Activated naive CD4-positive, alpha-beta T cell treated with anti-CD3 and anti-CD28 coated beads, Interleukin-2, amount 50 U/mL, for 24 hours (primary cell): ENCODE measurements around the gene MYH10.
A peak's percentile ranks its signal among the peaks of the same experiment; 100 is the strongest.

Experiments used
- H3K27ac Mint-ChIP-seq: one replicate; pipeline ENCODE4 v1.8.0; 2021; ENCODE audit warnings: mild to moderate bottlenecking, mixed read lengths
- H3K27me3 Mint-ChIP-seq: one replicate; pipeline ENCODE4 v1.8.0; 2021; ENCODE audit warnings: mixed read lengths
- H3K36me3 Mint-ChIP-seq: one replicate; pipeline ENCODE4 v1.8.0; 2021; ENCODE audit warnings: mixed read lengths
- H3K4me1 Mint-ChIP-seq: one replicate; pipeline ENCODE4 v1.8.0; 2021; ENCODE audit warnings: mixed read lengths
- H3K4me3 Mint-ChIP-seq: one replicate; pipeline ENCODE4 v1.8.0; 2021; ENCODE audit warnings: mild to moderate bottlenecking, mixed read lengths
- H3K9me3 Mint-ChIP-seq: one replicate; pipeline ENCODE4 v1.8.0; 2021; ENCODE audit warnings: mixed read lengths

MYH10 gene

GRCh38 chr17:8504460-8505207, 125.9 kb downstream of the MYH10 start:
- peaks cover 9% of the 10 kb centered on the region for H3K36me3 Mint-ChIP-seq
- no peak overlapping the region for H3K27ac Mint-ChIP-seq
- no peak overlapping the region for H3K4me3 Mint-ChIP-seq
- no peaks in the 10 kb centered on the region for H3K27me3 Mint-ChIP-seq
- no peaks in the 10 kb centered on the region for H3K4me1 Mint-ChIP-seq
- no peaks in the 10 kb centered on the region for H3K9me3 Mint-ChIP-seq

- H3K36me3 Mint-ChIP-seq = peaks cover 6% of the 10 kb centered on the region
- H3K27ac Mint-ChIP-seq = no peak overlapping the region
- H3K4me3 Mint-ChIP-seq = no peak overlapping the region
- no peaks in the 10 kb centered on the region for H3K9me3 Mint-ChIP-seq
- no peaks in the 10 kb centered on the region for H3K27me3 Mint-ChIP-seq
- H3K4me1 Mint-ChIP-seq = no peaks in the 10 kb centered on the region
Measured at GRCh38 chr17:8503807-8504206, 126.7 kb downstream of the MYH10 start.

GRCh38 chr17:8503368-8503767, 127.2 kb downstream of the MYH10 start:
- peaks cover 4% of the 10 kb centered on the region for H3K36me3 Mint-ChIP-seq
- H3K4me1 Mint-ChIP-seq = no peaks in the 10 kb centered on the region
- H3K27ac Mint-ChIP-seq = no peak overlapping the region
- H3K4me3 Mint-ChIP-seq = no peak overlapping the region
- no peaks in the 10 kb centered on the region for H3K27me3 Mint-ChIP-seq
- H3K9me3 Mint-ChIP-seq = no peaks in the 10 kb centered on the region

- Mint-ChIP-seq H3K36me3 (peaks cover under 1% of the 10 kb centered on the region), H3K9me3 (no peaks in the 10 kb centered on the region), H3K4me3 (no peak overlapping the region), H3K4me1 (no peaks in the 10 kb centered on the region), H3K27ac (no peak overlapping the region), H3K27me3 (no peaks in the 10 kb centered on the region)
Measured at GRCh38 chr17:8502126-8502525, 128.4 kb downstream of the MYH10 start.

- H3K4me3 Mint-ChIP-seq = no peak overlapping the region
- H3K9me3 Mint-ChIP-seq = no peaks in the 10 kb centered on the region
- H3K27ac Mint-ChIP-seq = no peak overlapping the region
- no peaks in the 10 kb centered on the region for H3K4me1 Mint-ChIP-seq
- H3K27me3 Mint-ChIP-seq = no peaks in the 10 kb centered on the region
- no peaks in the 10 kb centered on the region for H3K36me3 Mint-ChIP-seq
Measured at GRCh38 chr17:8500609-8501008, 129.9 kb downstream of the MYH10 start.

- Mint-ChIP-seq H3K27ac (no peak overlapping the region), H3K27me3 (no peaks in the 10 kb centered on the region), H3K36me3 (no peaks in the 10 kb centered on the region), H3K9me3 (no peaks in the 10 kb centered on the region), H3K4me1 (no peaks in the 10 kb centered on the region), H3K4me3 (no peak overlapping the region)
Measured at GRCh38 chr17:8499614-8500013, 130.9 kb downstream of the MYH10 start.

- Mint-ChIP-seq H3K27ac (no peak overlapping the region), H3K4me1 (no peaks in the 10 kb centered on the region), H3K27me3 (no peaks in the 10 kb centered on the region), H3K36me3 (peaks cover under 1% of the 10 kb centered on the region), H3K4me3 (no peak overlapping the region), H3K9me3 (no peaks in the 10 kb centered on the region)
Measured at GRCh38 chr17:8499171-8499570, 131.4 kb downstream of the MYH10 start.

- no peak overlapping the region for H3K27ac Mint-ChIP-seq
- no peaks in the 10 kb centered on the region for H3K9me3 Mint-ChIP-seq
- no peak overlapping the region for H3K4me3 Mint-ChIP-seq
- H3K27me3 Mint-ChIP-seq = no peaks in the 10 kb centered on the region
- H3K36me3 Mint-ChIP-seq = peaks cover 6% of the 10 kb centered on the region
- H3K4me1 Mint-ChIP-seq = no peaks in the 10 kb centered on the region
Measured at GRCh38 chr17:8496081-8496480, 134.4 kb downstream of the MYH10 start.

- Mint-ChIP-seq H3K36me3 (peaks cover 8% of the 10 kb centered on the region), H3K4me3 (no peak overlapping the region), H3K27ac (peak overlapping the region; percentile 4), H3K27me3 (no peaks in the 10 kb centered on the region), H3K9me3 (no peaks in the 10 kb centered on the region), H3K4me1 (no peaks in the 10 kb centered on the region)
Measured at GRCh38 chr17:8494506-8495111, 135.9 kb downstream of the MYH10 start.

GRCh38 chr17:8494021-8494420, 136.5 kb downstream of the MYH10 start:
- Mint-ChIP-seq H3K9me3 (no peaks in the 10 kb centered on the region), H3K4me1 (no peaks in the 10 kb centered on the region), H3K36me3 (peaks cover 8% of the 10 kb centered on the region), H3K4me3 (no peak overlapping the region), H3K27ac (no peak overlapping the region), H3K27me3 (no peaks in the 10 kb centered on the region)

- Mint-ChIP-seq H3K9me3 (no peaks in the 10 kb centered on the region), H3K27ac (no peak overlapping the region), H3K4me3 (no peak overlapping the region), H3K36me3 (peaks cover 12% of the 10 kb centered on the region), H3K27me3 (no peaks in the 10 kb centered on the region), H3K4me1 (no peaks in the 10 kb centered on the region)
Measured at GRCh38 chr17:8492121-8492520, 138.4 kb downstream of the MYH10 start.

GRCh38 chr17:8490256-8491023, 140.1 kb downstream of the MYH10 start:
- Mint-ChIP-seq H3K36me3 (peaks cover 21% of the 10 kb centered on the region), H3K27me3 (no peaks in the 10 kb centered on the region), H3K4me3 (no peak overlapping the region), H3K27ac (no peak overlapping the region), H3K9me3 (no peaks in the 10 kb centered on the region), H3K4me1 (no peaks in the 10 kb centered on the region)

GRCh38 chr17:8489841-8490240, 140.7 kb downstream of the MYH10 start:
- Mint-ChIP-seq H3K27me3 (no peaks in the 10 kb centered on the region), H3K9me3 (no peaks in the 10 kb centered on the region), H3K27ac (no peak overlapping the region), H3K36me3 (peaks cover 22% of the 10 kb centered on the region), H3K4me1 (no peaks in the 10 kb centered on the region), H3K4me3 (no peak overlapping the region)

GRCh38 chr17:8488901-8489300, 141.6 kb downstream of the MYH10 start:
- H3K27ac Mint-ChIP-seq = no peak overlapping the region
- H3K9me3 Mint-ChIP-seq = no peaks in the 10 kb centered on the region
- H3K36me3 Mint-ChIP-seq = peaks cover 25% of the 10 kb centered on the region
- no peaks in the 10 kb centered on the region for H3K4me1 Mint-ChIP-seq
- H3K4me3 Mint-ChIP-seq = no peak overlapping the region
- H3K27me3 Mint-ChIP-seq = no peaks in the 10 kb centered on the region

GRCh38 chr17:8488491-8488890, 142.0 kb downstream of the MYH10 start:
- no peak overlapping the region for H3K4me3 Mint-ChIP-seq
- no peaks in the 10 kb centered on the region for H3K27me3 Mint-ChIP-seq
- no peaks in the 10 kb centered on the region for H3K4me1 Mint-ChIP-seq
- peaks cover 28% of the 10 kb centered on the region for H3K36me3 Mint-ChIP-seq
- no peak overlapping the region for H3K27ac Mint-ChIP-seq
- H3K9me3 Mint-ChIP-seq = no peaks in the 10 kb centered on the region

GRCh38 chr17:8487743-8488142, 142.8 kb downstream of the MYH10 start:
- H3K9me3 Mint-ChIP-seq = peaks cover 5% of the 10 kb centered on the region
- H3K36me3 Mint-ChIP-seq = peaks cover 35% of the 10 kb centered on the region
- H3K4me1 Mint-ChIP-seq = no peaks in the 10 kb centered on the region
- H3K27me3 Mint-ChIP-seq = no peaks in the 10 kb centered on the region
- H3K4me3 Mint-ChIP-seq = no peak overlapping the region
- no peak overlapping the region for H3K27ac Mint-ChIP-seq
